EH (cell line): ENCODE results near the gene RIPPLY1.
"Not testable (repeated sequence)": the region's sequence is repeated elsewhere in the genome, so short reads cannot be mapped to it uniquely, and the experiment has no call there.

Experiments
- DNase-seq: peaks from one replicate; pipeline ENCODE4 v3.0.0-alpha.2; 2015; ENCODE audit warnings: low read depth

Gene RIPPLY1

GRCh38 chrX:106906361-106906760 lies 3.2 kb upstream of the RIPPLY1 start:
- no peak for DNase-seq

DNA sequence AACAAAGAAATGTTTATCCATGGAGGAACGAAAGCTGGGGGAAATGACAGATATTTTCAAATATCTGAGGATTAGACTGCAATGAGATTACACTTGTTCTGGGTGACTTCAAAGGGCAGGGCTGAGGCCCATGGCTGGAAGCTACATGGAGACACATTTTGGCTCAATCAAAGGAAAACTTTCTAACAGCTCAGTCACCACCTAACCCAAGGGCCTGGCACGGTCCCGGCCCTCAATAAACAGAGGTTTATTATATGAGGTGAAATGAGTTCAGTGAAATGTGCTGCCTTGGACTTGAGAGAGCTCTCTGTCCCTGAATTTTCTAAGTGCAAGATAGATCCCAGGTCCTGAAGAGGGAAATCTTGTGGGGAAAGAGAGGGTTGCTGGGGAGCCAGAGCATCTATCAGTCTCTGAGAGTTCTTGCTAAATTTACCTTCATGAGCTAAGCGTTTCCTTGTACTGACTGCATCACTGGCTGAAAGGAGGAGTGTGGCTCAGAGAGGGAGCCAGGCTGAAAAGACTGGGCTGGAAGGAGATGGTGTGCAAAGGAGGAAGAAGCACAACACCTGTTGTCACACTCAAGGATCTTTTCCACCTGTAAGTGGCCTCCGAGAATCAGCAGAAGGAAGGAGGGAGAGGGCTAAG lies 2.0 kb upstream of the RIPPLY1 start:
- DNase-seq = no peak

- DNase-seq = no peak
Observed at GRCh38 chrX:106903856-106904528, 851 bp upstream of the RIPPLY1 start.

DNA sequence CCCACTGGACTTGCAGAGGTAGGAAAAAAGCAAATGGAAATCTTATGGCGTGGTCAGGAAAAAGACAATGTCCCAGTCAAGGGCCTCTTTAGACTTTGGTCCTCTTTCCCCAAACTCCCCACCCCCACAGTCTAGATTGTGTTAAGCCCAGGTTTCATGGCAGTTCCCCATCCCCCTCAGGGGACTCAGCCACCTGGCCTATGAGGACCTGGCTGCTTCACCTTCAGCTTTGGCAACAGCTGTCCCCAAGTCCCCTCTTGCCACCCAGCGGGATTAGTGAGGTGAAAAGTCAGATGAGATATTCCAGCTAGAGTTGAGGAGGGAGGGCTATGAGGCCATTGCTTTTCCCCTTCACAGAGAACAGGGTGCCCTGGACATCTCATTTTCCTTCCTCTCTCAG lies 457 bp downstream of the RIPPLY1 start:
- DNase-seq = no peak

GRCh38 chrX:106901781-106902219 lies 1.3 kb downstream of the RIPPLY1 start:
- no peak for DNase-seq

GRCh38 chrX:106901341-106901740 lies 1.8 kb downstream of the RIPPLY1 start:
- DNase-seq = no peak

GRCh38 chrX:106899841-106900240 lies 3.3 kb downstream of the RIPPLY1 start:
- peak; percentile 15 for DNase-seq

DNA sequence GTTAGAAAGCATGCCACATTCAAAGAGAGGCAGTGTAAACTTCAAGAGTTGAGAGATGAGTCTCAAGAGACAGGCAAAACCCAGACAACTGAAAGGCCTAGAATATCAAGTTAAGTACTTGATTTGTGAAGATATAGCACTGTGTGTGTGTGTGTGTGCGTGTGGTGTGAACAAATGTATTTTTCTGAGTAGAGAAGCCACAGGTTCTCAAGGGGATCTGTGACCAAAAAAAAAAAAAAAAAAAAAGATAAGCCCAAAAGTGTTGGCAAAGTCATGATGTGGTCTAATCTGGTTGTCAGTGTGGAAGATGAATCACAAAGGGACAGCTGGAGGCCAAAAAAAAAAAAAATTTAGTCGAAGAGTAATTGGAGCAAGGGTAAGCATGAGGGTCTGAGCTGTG lies 3.9 kb downstream of the RIPPLY1 start:
- no peak for DNase-seq

GRCh38 chrX:106898462-106898861 lies 4.7 kb downstream of the RIPPLY1 start:
- peak; percentile 54 for DNase-seq

DNA sequence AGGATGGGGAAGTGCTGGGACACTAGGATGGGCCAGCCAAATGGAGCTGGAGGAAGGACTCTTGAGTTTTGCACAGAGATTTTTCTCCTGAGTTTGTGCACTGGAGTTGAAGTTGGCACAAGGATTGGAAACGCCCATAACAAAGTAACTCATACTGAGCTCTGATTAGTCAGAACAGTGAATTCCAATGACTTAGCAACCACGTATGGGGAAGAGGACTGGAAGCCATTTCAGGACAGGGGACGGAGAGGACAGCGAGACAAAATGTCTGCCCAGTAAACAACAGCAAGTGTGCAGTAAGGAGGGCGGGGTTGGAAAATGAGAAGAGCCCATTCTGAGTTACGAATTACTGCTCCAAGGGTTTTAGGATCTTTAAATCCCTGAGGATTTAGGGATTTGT lies 5.9 kb downstream of the RIPPLY1 start:
- peak; percentile 44 for DNase-seq

DNA sequence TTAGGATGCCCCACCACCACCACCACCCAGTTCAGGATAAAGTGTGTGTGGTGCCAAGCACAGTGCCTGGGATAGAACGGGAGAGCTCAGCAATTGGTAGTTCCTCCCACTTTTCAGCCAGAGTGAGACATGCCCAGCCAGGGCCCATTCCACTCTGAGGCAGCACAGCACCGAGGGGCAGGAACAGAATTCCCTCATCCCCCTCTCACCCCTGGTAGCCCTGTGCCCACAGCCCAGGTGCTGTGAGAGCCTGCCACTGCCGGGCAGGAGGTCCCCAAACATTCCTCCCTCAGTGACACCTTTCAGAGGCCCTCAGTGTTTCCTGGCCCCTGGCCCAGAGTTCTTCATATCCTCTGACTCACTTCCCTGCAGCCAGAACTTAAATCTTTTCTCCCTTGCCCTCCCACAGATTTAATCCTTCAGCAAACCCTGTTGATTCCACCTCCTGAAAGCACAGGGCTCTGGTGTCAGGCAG lies 8.1 kb downstream of the RIPPLY1 start:
- peak; percentile 79 for DNase-seq

- DNase-seq = peak; percentile 73
Observed at GRCh38 chrX:106894392-106894909, 8.7 kb downstream of the RIPPLY1 start.

GRCh38 chrX:106891762-106892460 lies 11.2 kb downstream of the RIPPLY1 start:
- no peak for DNase-seq

- DNase-seq = no peak
Observed at GRCh38 chrX:106889468-106889867, 13.7 kb downstream of the RIPPLY1 start.

- no peak for DNase-seq
Observed at GRCh38 chrX:106875151-106875550, 28.0 kb downstream of the RIPPLY1 start.

GRCh38 chrX:106874075-106874474 lies 29.1 kb downstream of the RIPPLY1 start:
- peak; percentile 31 for DNase-seq

GRCh38 chrX:106872796-106873195 lies 30.3 kb downstream of the RIPPLY1 start:
- DNase-seq = not testable (repeated sequence)

DNA sequence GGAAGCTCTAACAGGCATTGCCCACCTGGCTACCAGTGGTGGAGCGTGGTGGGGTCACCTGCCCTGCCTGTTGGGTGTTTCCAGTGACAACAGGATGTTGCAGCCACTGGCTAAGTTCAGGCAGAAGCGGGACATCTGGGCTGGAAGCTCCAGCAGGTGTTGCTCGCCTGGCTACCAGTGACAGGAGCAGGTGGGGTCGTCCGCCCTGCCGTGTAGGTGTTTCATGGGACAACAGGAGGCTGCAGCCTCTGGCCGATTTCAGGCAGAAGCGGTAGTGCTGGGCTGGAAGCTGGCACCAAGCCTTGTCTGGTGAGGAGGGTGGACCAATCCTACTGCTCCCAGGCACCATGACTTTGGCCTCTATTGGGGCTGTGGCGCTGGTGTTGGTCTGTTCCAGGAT lies 39.4 kb downstream of the RIPPLY1 start:
- no peak for DNase-seq

DNA sequence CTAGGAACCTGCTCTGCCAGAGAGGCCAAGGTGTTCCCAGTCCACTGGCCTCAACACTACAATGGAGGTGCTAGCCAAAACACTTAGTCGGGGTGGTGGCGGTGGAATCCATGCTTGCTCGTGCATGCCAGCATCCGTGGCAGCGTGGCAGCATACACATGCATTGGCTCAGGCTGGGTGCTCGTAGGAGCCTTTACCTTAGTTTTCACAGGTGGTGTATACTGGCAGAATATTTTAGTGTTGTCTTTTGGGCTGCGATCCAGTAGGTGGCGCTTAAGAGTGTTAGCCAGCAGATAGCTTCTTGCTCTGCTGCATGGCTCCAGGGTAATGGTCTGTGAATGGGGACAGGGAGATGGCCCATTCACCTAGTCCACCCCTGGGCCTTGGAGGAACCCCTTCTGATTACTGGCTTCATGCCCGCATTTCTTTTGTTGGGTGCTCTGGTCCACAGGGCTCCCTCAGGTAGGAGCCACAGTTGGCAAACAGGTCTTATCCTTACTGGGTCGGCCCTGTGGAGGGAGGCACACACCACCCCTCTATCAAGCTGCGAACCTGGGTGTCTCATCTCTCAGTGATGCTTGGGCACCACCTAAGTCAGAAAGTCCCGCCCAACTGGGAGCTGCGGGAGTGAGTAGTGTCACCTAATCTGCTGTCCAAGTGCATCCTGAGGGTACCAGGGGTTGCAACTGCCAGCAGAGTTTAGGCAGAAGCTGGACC lies 40.0 kb downstream of the RIPPLY1 start:
- DNase-seq = peak; percentile 3
